Measurements from ENCODE around the gene NTM.
A peak's percentile ranks its signal among the peaks of the same experiment; 100 is the strongest.

The NTM gene

GRCh38 chr11:131606811-131607335 is 236.5 kb downstream of the NTM start:
- in situ Hi-C loops (cut with HindIII; ENCODE audit: low sequenced_read_pairs): no loop called here
- no peak for DNase-seq (ENCODE audit: low read depth, low spot score)
- H3K4me3 ChIP-seq (ENCODE audit: low read depth, low read length): no peak overlapping the region
- TF ChIP-seq CTCF (IDR thresholded peaks at IDR 0.05; ENCODE audit: low read depth, low read length): no peak

- in situ Hi-C loops (cut with HindIII; ENCODE audit: low sequenced_read_pairs): no loop called here
- H3K4me3 ChIP-seq (ENCODE audit: low read depth, low read length): no peak overlapping the region
- TF ChIP-seq CTCF (IDR thresholded peaks at IDR 0.05; ENCODE audit: low read depth, low read length): no peak
- DNase-seq (ENCODE audit: low read depth, low spot score): peak; percentile 98
Observed at GRCh38 chr11:131609337-131609736, 238.9 kb downstream of the NTM start.

- no peak for DNase-seq (ENCODE audit: low read depth, low spot score)
- TF ChIP-seq CTCF (IDR thresholded peaks at IDR 0.05; ENCODE audit: low read depth, low read length): no peak
- in situ Hi-C loops (cut with HindIII; ENCODE audit: low sequenced_read_pairs): no loop called here
- H3K4me3 ChIP-seq (ENCODE audit: low read depth, low read length): no peak overlapping the region
Observed at GRCh38 chr11:131609921-131610320, 239.5 kb downstream of the NTM start.

GRCh38 chr11:131611322-131611721 is 240.9 kb downstream of the NTM start:
- no peak for DNase-seq (ENCODE audit: low read depth, low spot score)

DNA sequence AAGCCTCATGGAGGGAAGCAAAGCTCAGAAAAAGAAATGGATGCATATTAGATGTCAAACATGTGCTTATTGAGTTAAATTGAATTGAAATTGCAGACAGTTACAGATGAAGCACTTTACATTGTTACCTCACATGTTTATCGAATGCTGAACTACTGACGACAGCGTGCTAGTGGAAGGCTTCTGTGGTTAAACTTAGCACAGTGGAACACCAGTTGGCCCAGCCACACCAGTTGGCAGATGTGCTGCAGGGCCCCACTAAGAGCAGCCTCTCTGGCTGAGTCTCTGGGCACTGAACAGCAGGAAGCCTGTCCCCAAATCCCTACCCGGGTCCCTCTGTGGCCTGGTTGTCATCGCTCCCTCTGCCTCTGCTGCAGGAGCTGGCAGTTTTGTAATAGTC is 242.1 kb downstream of the NTM start:
- no peak overlapping the region for H3K4me3 ChIP-seq (ENCODE audit: low read depth, low read length)
- TF ChIP-seq CTCF (IDR thresholded peaks at IDR 0.05; ENCODE audit: low read depth, low read length): no peak
- in situ Hi-C loops (cut with HindIII; ENCODE audit: low sequenced_read_pairs): no loop called here
- no peak for DNase-seq (ENCODE audit: low read depth, low spot score)

More at GRCh38 chr11:131611322-131611721, 240.9 kb downstream of the NTM start:
- no peak for TF ChIP-seq CTCF (IDR thresholded peaks at IDR 0.05; ENCODE audit: low read depth, low read length)
- in situ Hi-C loops (cut with HindIII; ENCODE audit: low sequenced_read_pairs): no loop called here
- no peak overlapping the region for H3K4me3 ChIP-seq (ENCODE audit: low read depth, low read length)

DNA sequence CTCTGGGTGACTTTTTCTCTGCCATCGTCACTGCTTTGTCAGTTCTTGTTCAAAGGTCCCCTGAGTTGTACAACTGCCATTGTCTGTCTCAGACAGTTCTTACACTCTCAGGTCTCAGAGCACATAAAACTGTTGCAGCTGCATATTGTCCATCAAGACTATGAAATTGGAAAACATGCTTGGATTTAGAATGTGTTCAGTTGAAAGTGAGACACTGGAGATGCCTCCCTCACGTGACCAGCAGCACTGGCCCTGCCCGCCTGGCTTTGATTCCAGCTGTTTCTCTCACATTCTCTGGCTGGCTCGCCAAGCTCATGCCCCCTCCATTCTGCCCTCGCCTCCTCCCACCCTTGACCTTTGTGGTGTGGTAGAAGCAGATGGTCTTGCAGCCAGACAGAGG is 244.2 kb downstream of the NTM start:
- no peak overlapping the region for H3K4me3 ChIP-seq (ENCODE audit: low read depth, low read length)
- DNase-seq (ENCODE audit: low read depth, low spot score): no peak
- TF ChIP-seq CTCF (IDR thresholded peaks at IDR 0.05; ENCODE audit: low read depth, low read length): no peak
- in situ Hi-C loops (cut with HindIII; ENCODE audit: low sequenced_read_pairs): no loop called here

GRCh38 chr11:131615611-131616010 is 245.2 kb downstream of the NTM start:
- in situ Hi-C loops (cut with HindIII; ENCODE audit: low sequenced_read_pairs): no loop called here
- no peak for DNase-seq (ENCODE audit: low read depth, low spot score)
- TF ChIP-seq CTCF (IDR thresholded peaks at IDR 0.05; ENCODE audit: low read depth, low read length): no peak
- no peak overlapping the region for H3K4me3 ChIP-seq (ENCODE audit: low read depth, low read length)

Data from astrocyte of the spinal cord (primary cell).